Ureter (tissue), 1 donor: ENCODE data around the gene CRAT. TPM values are rescaled to one million over a fixed set of nuclear protein-coding genes. Genes with fewer than 3 reads are reported as not detected.

Experiments
- DNase-seq: peaks from one replicate; pipeline ENCODE4 v3.0.0-alpha.2; 2020; ENCODE audit warnings: low spot score
- total RNA-seq: library from RNA; stranded (reverse); gene quantifications from one replicate; pipeline ENCODE4 v1.2.4, GENCODE V29; 2023
- donor health status: DM: yes; HTN: yes; CAD: no.

The CRAT gene
- 42.1 TPM for total RNA-seq

DNA sequence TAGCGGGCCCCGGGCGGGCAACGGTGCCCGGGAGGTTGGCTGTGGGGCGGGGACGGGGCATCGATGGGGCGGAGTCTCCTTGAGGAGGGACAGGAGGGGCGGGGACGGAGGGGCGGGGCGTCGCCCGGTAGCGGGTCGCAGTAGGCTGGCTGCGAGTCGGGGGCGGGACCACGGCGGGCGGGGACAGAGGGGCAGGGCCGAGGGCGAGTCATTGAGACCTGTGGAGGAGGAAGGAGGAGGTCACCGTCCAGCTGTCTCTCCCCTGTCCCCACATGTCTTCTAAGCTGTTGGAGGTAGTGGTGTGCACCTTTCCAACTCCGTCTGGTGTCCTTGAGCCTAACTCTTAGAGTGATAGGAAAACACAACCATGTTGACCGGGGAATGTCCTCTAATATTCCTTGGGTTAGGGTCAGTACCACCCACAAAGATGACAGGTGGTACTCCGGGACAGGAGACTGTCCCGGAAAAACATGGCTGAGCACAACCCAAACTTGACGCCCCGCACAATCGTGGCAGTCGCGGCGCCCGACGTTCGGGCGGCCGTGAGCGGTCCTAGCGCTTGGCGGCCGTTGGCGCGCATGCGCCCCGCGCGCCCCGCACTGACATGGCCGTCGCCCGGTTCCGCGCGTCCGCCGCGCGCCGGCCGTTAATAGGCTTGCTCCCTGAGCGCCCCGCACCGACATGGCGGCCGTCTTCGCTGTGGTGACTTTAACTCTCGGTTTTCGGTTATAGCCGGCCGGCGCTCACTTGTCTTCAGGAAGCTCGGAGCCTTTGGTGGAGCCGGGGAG, at the start of gene CRAT, which contains the start of gene PTPA:
Gene CRAT, minus strand, starts transcription at position 54 of the 788 bp plus-strand sequence. CDS start 284 bp downstream, outside the sequence.
Gene PTPA, plus strand, starts transcription at position 676 of the 788 bp plus-strand sequence. CDS start 186 bp downstream, outside the sequence.
- DNase-seq = peak; percentile 98

DNA sequence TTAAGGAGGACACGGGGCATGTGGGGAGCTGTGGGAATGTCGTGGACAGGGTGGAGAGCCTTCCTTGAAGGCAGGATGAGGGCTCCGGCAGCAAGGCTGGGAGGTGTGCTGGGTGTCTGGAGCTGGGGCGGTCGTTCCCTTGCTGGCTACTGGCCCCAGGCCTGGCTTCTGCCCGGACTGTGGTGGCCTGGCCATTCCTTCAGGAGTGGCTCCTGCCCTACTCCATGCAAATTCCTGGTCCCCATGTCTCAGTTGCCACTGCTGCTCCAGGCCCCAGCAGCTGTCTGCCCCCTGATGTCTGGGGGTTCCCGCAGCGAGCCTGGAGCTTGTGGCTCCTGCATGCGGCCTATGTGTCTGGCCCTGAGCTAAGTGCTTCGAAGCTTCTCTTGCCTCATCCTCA, 45.6 kb upstream of the CRAT start:
- DNase-seq = no peak

DNA sequence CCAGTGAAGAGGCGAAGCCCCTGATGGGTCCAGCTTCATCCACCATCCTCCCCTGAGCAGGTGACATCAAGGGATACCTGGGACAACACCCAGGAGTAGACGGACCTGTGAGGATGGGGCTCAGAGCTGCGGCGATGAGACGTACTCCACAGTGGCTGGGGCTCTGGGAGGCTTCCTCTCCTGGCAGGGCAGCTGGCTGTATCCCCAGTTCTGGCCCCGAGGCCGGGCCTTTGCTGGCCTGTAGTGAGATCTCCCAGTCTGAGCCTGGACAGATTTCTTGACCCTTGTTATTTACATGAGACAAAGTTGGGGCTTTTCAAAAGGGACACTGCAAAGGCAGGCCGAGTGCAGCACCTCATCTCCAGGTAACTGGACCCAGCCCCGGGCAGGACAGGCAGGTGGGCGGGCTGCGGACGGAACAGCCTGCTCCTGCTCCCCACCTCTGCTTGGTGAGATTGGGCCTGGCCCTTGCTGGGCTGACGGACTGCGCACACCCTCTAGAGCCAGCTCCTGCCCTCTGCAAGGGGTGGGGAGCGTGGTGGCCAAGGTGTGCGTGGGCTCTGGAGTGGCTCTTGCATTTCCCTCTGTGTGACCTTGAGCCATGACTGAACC, 44.4 kb upstream of the CRAT start:
- DNase-seq = no peak

DNA sequence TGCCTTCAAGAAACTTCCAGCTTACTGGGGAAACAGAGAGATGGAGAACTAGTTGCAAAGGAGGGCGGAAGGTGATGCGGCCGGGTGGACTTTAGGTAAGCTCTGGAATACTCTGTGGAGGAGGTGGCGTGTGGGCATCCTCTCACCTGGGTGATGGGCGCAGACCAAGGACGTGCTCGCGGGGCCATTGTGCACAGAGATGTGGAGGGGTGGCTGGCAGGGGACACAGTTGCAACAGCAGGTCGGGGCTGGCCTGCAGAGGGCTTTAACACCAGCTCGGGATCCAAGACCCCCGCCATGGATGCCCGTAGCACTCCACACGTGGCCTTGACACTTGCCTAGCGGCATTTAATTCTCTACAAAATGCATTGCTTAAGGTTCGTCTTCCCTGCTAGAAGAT, 40.9 kb upstream of the CRAT start:
- DNase-seq = no peak

DNA sequence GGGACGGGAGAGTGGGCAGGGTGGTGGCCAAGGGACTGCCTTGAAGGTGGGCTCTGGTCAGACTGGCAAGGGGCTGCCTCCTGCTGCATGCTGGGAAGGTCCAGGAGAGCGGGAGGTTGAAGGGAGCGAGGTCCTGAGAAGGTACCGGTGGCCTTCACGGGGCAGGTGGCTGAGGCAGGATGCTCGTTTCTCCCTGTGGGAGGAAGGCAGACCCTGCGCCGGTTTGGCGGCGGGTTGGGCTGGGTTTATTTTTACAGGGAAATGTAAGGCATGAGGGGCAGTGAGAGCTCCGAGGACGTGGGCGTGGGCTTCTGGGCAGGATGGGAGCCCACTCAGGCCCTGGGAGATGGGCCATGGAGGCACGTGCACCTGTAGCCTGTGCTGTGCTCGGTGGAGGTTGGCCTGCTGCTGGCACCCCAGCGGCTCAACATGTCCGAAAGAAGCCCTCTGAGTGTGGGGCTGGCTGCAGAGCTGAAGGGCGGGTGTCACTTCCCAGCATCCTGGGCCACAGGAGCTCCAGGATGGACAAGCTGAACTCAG, 40.1 kb upstream of the CRAT start:
- no peak for DNase-seq

DNA sequence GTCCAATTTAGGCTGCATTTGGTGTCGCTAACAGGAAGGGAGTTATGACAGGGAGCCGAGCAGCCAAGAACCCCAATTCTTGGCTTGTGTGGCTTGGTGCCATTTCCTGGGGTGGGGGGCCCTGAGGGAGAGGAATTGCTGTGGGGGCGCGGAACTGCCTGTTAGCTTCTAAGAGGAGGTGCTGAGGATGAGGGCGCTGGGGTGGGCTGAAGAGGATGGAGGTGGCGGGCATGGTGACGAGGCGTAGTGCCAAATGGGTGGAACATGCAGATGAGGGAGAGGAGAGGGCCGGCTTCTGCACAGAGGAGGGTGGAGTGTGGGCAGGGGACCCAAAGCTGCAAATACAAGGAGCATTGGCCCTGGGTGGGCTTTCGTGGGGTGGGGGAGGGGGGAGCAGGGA, 39.5 kb upstream of the CRAT start:
- DNase-seq = no peak

DNA sequence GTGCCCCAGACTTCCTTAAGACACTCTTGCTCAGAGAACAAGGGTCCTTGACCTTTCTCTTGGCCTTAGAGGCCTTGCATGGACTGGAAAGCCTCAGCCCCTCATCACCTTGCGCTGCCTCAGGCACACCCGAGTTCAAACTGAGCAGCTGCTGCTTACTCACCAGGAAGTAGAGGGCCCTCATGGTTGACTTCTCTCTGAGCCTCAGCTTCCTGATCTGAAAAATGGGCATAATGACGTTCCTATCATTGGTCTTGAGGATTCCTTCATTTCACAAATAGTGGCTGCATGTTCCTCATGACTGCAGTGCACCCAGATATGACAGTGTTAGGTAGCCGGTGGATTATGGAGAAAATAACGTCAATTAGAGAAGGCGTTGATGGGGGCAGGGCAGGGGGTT, 38.8 kb upstream of the CRAT start:
- no peak for DNase-seq

DNA sequence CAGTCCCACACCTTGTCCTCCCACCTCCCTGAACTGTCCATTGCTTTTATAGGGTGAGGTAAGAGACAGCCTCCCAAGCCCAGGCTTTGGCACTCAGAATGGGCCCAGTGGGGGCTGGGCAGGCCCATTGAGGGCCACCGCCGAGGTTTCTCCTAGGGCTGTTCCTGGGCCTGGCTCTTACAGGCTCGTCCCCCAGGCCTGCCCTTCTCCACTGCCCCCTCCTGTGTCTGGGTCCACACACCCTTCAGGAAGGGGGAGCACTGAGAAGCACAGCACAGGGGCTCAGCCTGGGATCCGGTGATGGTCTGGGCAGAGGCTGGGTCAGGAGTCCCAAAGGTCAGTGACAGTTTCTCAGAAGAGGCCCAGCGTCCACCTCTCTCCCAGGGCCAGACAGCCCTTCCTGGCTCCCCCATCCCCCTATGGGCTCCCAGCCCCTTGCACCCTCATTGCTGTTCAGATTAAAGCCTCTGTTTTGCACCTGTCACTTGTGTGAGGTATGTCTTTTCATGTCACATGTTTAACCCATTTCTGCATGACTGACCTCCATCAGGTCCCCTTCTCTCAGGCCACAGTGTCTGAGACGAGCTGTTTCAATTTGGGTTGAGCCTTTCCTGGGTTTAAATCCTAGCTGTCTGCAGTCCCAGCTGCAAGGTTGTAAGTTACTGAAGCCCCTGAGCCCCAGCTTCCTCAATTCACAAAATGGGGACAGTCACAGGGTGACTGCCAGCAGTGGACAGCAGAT, 38.0 kb upstream of the CRAT start:
- DNase-seq = no peak

DNA sequence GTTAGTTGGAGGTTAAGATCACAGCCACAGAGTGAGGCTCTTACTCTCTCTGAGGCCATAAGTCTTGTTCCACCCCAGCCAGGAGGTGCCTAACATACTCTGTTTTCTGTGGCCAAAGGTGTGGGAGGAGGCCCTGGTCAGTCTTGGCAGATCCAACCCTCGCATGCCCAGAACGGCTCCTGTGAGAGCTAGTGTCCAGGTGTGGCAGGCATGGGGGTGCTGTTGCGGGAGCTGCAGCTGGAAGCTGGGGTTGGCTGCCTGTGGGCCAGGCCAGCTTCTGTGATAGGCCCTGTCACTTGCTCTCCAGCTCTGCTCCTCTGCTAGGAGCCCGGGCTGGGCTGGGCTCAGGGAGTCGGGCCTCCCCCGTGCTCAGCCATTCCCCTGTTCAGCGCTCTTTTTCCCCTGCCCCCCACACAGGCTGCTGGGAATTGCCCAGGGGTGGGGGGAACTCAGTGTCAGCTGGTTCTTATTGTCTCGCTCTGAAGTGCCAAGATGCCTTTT, 35.9 kb upstream of the CRAT start:
- no peak for DNase-seq

DNA sequence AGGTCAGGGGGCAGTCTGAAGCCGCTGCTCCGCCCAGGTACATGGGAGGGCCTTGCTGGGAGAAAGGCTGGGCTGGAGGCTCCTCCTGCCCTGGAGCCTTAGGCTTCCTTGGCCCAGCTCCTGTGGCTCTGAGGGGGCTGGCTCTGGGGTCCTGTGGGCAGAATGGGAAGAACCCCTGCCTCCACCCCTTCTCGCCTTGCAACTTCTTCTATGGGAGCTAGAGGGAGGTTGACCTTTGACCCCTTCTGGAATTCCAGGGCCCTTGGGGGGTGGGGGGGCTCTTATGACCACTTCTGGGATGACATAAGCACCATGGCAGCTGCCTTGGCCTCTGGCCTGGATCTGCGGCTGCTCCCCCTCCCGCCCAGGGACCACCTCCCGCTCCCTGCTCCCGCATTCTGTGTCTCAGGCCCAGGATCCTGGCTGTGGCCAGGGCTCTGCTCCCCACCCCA, 35.3 kb upstream of the CRAT start:
- no peak for DNase-seq

DNA sequence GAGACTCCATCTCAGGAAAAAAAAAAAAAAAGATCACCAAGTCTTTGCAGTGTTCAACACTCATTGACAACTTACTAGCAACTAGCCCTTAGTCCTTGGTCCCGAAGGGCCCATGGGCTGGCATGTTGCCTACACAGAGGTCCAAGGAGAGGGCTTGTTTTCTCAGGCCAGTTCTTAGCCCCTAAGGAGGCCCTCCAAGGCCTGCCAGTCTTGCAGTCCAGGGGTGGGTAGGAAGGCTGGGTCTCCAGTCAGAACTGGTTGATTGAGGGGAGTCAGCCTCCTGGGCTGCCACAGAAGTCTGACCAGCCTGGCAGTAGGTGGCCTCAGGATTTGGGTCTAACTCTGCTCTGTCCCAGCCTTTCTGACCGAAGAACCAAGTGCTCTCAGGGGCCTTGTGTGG, 34.7 kb upstream of the CRAT start:
- no peak for DNase-seq

DNA sequence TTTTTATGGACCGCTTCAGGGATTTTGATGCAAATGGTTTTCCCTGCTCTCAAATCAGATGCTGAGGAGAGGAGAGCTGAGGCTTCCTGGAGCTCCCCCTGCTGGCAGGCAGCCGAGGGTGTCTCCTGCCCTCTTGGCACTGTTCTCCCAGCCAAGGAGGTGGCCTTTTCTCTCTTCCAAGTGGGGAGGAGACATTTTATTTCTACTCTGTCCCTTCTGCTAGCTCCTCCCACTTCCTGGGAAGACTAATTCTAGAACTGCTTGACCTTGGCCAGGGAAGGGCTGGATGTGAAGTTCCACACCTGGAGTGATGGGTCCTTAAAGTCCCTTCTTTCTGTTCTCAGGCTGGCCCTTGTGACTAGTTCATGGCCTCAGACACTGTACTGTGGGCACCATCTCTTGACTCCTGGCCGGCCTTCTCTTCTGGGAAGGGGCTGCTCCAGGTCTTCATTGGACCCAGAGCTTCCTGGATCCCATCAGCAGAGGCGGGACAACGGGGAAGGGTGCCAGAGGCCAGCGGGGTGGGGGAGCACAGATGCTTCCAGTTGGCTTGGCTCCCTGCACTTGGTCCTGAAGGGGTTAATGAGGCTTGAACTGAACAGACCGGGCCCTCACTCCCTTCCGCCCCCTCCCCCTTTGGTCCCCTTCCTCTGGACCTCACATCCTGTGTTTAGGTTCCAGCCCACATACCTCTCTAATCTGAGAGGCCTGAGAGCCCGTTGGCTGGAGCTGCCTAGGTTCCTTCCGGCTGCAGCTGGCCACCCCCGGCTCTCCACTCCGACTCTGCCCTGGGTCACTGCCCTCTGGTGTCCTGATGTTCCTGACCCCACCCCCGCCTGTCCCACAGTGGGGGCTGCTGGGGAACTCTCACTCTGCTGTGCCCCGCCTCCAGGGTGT, 32.7 kb upstream of the CRAT start:
- peak; percentile 93 for DNase-seq

DNA sequence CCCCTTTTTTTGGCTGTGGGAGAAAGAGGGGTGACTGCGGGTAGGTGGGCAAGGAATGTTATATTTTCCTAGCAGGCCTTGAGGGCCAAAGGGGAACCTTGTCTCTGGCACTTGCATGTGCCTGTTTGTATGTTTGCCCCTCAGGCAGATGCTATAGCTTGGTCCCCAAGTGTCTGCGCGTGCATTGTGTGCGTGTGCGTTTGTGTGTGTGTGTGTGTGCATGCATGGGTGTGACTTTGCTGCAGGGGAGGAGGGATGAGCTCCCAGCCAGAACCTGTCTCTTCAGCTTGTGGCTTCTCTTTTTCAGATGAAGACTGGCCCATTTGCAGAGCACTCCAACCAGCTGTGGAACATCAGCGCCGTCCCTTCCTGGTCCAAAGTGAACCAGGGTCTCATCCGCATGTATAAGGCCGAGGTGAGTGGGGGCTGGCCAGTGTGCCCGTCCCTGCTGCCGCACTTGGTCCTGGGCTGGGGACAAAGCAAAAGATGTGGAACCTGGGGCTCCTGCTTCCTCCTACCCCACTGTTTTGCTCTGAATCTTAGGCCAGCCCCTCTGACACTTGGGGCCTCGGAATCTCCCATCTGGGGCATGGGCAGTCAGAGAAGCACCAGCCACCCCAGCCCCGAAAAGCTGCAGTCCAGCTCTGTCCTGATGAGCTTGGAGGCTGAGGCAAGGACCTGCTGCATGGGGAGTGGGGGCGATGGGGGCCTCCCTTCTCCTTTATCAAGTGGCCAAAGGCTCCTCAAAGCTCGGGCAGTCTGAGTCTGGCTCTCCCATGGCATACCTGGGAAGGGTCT, 31.7 kb upstream of the CRAT start:
- no peak for DNase-seq

DNA sequence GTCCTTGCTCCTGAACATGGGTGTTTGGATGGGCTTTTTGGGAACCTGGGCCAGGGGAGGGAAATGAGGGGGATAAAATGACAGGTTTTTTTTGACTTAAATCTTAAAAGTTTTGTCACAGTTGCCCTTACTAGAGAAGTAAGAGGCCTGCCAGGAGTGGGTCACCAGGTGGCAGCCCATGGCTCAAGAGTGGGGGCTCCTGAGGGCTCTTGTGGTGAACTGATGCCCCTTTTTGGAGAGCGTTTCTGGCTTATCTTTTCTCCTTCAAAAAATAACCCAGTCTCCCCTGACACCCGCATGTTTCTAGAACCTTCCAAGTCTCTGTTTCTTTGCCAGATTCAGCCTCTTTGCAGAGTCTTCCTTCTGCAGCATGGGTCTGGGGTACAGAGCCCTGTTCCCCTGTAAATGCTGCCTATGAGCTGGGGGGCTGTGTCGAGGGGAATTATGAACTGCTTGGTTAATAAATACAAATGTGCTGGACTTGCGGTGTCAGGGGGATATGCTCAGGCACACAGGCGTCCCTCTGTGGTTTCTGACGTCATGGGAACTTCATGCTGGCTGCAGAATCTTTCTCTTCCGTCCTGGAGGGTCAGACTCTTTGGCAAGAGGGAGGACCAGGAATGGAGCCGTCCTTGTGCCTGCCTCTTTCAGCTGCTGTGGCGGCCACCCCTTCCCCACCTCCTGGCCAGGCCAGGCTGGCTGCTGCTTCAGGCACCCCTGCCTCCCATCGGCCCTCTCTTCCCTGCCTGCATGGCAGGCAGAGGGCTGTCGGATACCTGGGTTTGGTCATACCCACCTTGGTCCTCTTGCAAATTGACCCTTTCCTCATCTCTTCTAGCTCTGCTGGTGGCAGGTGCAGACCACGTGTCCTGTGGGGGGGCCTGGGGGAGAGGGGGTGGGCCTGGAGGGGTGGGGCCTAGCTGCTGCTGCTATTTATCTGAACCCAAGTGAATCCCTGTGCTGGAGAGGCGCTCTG, 30.8 kb upstream of the CRAT start:
- DNase-seq = peak; percentile 75

DNA sequence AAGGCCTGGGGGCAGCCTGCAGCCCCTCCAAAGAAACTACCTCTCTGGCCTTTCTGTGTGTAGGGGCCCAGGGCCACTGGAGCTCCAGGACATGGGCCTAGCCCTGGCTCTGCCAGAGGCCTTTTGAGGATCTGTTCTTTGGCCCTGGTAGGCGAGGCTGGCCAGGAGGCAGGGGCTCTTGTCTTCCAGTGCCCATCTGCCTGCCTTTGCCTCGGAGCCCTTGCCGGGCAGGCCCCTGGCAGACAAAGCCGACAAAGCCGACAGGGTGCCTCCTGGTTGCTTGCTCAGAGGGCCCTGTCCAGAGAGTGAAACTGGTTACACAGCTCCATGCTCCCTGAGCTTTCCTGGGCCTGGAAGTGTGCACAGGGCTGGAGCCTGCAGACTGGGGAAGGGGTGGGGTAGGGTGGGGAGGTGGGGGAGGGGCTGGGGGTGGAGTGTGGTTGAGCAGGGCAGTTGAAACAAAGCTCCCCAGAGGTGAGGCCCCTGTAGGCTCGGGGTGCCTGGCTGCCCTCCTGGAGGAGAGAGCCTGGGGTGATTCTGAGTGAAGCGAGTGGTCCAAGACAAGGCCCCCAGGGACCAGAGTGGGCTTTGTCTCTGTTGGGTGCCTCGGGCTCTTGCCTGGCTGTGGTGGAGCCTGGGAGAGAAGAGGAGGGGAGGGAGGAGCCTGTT, 29.9 kb upstream of the CRAT start:
- peak; percentile 74 for DNase-seq

DNA sequence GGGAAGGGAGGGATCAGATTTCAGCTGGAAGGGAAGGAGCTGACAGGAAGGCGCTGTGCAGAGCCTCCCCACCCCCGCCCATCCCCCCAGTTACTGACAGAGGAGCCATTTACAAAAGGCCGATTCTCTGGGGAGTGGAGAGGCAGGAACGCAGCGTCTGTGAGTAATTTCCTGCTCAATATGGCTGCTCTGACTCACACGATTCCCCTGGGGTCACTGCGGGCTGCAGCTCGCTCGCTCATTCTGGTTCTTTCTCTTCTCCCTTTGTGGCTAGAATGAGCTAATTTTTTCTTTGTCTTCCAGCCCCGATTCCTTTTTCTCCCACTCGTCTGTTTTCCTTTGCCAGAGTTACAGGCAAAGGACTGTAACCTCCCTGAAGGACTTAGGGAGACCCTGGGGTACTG, 29.4 kb upstream of the CRAT start:
- peak; percentile 95 for DNase-seq

DNA sequence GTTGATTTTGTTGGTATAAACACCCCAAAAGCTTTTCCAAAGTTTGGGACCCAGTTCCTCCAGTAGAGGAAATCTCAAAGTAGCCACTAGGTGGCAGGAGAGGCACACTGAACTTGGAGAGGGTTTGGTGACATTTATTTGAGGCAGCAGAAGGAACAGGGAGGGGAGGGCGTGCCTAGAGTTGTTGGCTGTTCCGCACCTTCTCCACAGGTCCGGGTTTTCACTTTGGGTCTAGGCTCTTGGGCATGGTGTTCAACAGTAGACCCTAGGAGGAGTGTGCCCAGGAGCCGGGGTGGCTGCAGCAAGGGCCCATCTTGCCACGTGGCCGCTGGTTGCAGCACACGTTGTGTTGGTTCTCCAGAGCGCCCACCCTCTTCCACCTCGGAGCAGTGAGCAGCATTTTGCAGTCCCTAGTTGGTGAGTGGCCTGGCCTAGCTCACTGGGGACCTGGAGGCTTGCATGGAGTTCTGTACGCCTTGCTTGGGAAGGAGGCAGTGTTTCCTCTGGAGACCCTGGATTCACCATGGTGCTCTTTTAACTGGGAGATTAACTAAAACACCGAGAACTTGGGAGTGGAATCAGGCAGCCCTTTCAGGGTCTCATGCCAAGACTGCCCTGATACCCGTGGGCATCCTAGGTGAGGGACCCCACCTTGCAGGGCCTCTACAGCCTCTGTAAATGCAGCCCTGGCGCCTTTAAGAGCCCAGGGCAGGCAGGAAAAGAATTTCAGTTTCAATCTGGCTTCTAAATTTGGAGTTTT, 28.8 kb upstream of the CRAT start:
- DNase-seq = peak; percentile 92
